IMR-90 (cell line): Measurements from ENCODE around the gene ZNF253.

Experiments
- CHD1 ChIP-seq: IDR thresholded peaks from 2 replicates; pipeline ENCODE4 v1.6.1; 2012; ENCODE audit warnings: low read depth, low read length, improper control_type of control experiment
- CTCF ChIP-seq: conservative IDR thresholded peaks from 2 replicates; pipeline ENCODE4 v1.5.1; 2012; ENCODE audit warnings: mild to moderate bottlenecking, low read depth, low read length, improper control_type of control experiment
- MAFK ChIP-seq: IDR thresholded peaks from 2 replicates; pipeline ENCODE4 v1.6.1; 2012; ENCODE audit warnings: low read depth, low read length, improper control_type of control experiment
- MAZ ChIP-seq: IDR thresholded peaks from 2 replicates; pipeline ENCODE4 v1.6.1; 2012; ENCODE audit warnings: low read depth, mild to moderate bottlenecking, low read length, improper control_type of control experiment, moderate library complexity, borderline replicate concordance
- NFE2L2 ChIP-seq: fragments of 150-350 bp; IDR thresholded peaks from 2 replicates; pipeline ENCODE4 v1.6.1; 2016; ENCODE audit warnings: low read depth, mild to moderate bottlenecking, low read length
- POLR2A ChIP-seq: IDR thresholded peaks from 2 replicates; pipeline ENCODE4 v1.6.1; 2012; ENCODE audit warnings: mild to moderate bottlenecking, low read depth, low read length
- RAD21 ChIP-seq: IDR thresholded peaks from 2 replicates; pipeline ENCODE4 v1.6.1; 2012; ENCODE audit warnings: low read length, improper control_type of control experiment
- RCOR1 ChIP-seq: IDR thresholded peaks from 2 replicates; pipeline ENCODE4 v1.6.1; 2012; ENCODE audit warnings: mild to moderate bottlenecking, low read length, improper control_type of control experiment; ENCODE audit not compliant: insufficient replicate concordance
- RFX5 ChIP-seq: IDR thresholded peaks from 2 replicates; pipeline ENCODE4 v1.8.0; 2012; ENCODE audit warnings: low read depth, mild to moderate bottlenecking, low read length, moderate library complexity
- SMC3 ChIP-seq: fragments of 150-350 bp; IDR thresholded peaks from 2 replicates; pipeline ENCODE4 v1.6.1; 2016; ENCODE audit warnings: low read depth, mild to moderate bottlenecking, antibody characterized with exemption, low read length, moderate library complexity
- USF2 ChIP-seq: fragments of 150-350 bp; IDR thresholded peaks from 2 replicates; pipeline ENCODE4 v1.6.1; 2017; ENCODE audit warnings: mild to moderate bottlenecking, antibody characterized with exemption, low read length, low read depth

- TF ChIP-seq MAZ (no peak), CTCF (no peak), CHD1 (no peak), SMC3 (no peak), RCOR1 (no peak), RAD21 (no peak), RFX5 (no peak), USF2 (no peak), NFE2L2 (no peak), POLR2A (no peak), MAFK (no peak)
Measured at GRCh38 chr19:19943848-19944582, 78.3 kb downstream of the ZNF253 start.
